Anterior cingulate cortex (tissue), 58 donors: ENCODE data around the gene ASTE1.
A peak's percentile ranks its signal among the peaks of the same experiment; 100 is the strongest.
"Not testable (repeated sequence)": the region's sequence is repeated elsewhere in the genome, so short reads cannot be mapped to it uniquely, and the experiment has no call there.

Source experiments
- DNase-seq, 58 donors: peaks; one replicate each; lab custom pipeline; 2025; lab: John Stamatoyannopoulos, UW

ASTE1 gene

DNA sequence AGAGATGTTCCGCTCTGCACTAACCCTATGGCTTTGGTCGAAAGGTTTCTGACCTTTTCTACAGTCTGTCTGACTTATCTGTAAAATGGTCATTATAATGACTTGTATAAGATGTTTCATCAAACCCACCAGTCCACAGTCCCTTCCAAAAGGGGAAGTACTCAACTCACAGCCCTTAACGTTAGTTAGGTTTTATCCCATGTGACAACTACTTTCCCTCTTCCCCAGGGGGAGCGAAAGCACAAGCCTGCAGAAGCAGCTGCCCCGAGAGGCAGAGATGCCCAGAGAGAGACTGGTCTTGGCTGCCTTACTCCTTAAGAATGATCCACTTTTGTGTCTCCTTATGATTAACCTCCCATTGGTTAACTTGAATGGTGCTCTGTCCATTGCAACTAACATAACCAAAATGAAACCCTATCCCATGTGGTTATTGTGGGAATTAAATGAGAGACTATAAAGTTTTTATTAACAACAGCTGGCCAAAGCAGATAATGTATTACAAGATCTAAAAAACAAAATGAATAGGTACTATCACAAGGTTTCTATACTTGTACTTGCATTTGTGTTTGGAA, 6.4 kb downstream of the ASTE1 start:
- DNase-seq = peak in 1 of 58 donors; percentile 1

- DNase-seq = no peak
Observed at GRCh38 chr3:131018970-131019369, 7.7 kb downstream of the ASTE1 start.

GRCh38 chr3:131009698-131010097, 16.9 kb downstream of the ASTE1 start:
- no peak for DNase-seq

DNA sequence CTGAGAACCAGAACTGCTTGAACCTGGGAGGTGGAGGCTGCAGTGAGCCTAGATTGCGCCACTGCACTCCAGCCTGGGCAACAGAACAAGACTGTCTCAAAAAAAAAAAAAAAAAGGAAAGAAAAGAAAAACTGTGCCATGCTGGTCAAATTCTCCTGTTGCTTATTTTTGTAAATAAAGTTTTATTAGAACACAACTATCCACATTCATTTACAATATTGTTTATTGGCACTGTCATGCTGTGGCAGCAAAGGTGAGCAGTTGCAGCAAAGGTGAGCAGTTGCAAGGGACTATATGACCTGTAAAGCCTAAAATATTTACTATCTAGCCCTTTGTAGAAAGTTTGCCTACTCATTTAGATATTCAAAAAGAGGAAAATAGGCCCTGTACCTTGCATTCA, 18.3 kb downstream of the ASTE1 start:
- DNase-seq = no peak

DNA sequence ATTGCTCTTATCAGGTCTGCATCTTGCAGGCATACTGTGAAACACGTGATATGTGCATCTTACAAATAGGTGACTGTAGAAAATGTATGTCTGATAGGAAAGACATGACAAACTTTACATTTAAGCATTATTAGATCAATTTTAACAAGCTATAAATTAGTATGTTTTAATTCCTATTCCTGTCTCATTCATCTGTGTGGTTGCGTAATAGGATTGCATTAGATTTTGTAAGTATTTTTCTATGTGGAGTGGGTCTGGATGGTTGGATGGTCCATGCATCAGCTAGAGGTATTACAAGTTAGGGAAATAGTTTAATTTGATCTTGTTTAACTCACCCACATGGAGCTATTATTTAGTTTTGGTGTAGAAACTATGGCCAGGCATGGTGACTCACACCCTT, 18.8 kb downstream of the ASTE1 start:
- no peak for DNase-seq

DNA sequence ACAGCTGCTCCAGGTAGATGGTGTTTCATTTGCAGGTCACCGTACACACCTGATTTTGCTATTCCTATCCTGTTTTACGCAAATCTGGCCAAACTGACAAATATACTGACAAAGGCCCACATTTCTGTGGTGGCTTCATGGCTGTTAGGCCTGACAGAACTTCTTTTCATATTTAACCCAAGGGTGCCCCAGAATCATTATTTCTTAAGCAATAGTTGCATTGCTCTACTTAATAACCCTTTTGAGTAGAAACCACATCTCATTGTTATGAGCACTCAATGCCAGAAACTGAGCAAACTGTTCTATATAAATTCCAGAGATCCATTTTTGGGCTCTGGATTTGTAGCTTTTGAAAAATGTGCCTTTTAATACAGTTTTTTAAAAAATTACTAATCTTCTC, 19.4 kb downstream of the ASTE1 start:
- DNase-seq = no peak

DNA sequence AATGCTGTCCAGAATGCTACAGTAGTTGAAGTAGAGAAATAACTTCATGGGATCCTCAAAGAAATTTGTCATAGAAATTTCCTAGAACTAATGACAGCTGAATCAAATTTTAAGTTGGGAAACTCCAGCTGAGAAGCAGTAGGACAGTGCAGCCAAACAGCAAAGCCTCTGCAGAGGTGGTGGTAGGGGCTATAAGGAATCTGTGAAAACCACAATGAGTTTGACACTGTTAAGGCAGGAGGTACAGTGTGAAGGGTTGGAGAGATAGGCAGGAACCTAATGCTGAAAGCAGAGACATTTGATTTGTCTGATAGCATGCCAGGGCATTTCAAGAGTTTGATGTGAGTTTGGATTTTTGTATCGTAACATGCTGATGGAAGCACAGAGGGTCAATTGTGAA, 22.0 kb downstream of the ASTE1 start:
- no peak for DNase-seq

DNA sequence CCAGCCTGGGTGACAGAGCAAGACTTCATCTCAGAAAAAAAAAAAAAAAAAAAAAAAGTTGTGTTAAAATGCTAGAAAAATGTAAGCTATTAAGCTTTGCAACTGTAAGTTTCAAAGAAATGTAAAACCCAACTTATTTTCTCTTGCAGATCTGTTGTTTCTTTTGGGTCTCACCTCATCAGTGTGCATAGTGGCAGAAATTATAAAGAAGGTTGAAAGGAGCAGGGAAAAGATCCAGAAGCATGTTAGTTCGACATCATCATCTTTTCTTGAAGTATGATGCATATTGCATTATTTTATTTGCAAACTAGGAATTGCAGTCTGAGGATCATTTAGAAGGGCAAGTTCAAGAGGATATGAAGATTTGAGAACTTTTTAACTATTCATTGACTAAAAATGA, 25.6 kb downstream of the ASTE1 start:
- DNase-seq = no peak

DNA sequence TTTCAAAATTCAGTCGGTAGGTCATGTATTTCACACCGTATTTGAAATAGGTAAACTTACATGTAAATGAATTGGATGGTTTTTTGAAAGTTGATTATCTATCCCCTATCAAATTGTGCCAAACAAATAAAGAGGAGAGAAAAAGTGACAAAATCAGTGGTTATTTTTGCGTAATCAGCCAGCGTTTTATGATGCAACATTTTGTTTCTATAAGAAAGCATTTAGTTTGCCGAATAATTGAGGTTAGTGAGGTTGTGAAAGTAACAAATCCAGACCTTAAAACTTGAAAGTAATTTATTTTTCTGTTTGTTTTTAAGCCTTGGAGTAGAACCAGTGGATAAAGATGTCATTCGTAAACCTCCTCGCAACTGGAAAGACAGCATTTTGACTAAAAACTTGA, 29.3 kb downstream of the ASTE1 start:
- no peak for DNase-seq

DNA sequence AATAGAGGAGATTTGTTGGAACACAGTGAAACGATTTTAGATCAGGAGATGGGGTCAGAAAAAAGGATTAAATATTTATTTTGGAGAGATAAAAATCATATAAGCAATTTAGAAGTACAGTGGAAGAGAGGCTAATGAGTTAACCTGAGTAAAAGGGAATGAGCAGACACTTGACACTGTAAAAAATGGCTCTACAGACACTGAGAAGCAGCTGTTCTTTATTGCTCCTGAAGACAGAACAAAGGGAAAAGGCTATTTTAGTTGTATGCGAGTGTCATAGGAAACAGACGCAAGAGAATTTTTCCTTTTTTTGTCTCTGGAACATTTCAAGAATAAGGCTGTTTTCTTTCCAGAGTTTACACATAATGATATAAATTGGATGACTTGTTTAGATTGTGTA, 34.3 kb downstream of the ASTE1 start:
- no peak for DNase-seq

- no peak for DNase-seq
Observed at GRCh38 chr3:130991126-130991525, 35.5 kb downstream of the ASTE1 start.

DNA sequence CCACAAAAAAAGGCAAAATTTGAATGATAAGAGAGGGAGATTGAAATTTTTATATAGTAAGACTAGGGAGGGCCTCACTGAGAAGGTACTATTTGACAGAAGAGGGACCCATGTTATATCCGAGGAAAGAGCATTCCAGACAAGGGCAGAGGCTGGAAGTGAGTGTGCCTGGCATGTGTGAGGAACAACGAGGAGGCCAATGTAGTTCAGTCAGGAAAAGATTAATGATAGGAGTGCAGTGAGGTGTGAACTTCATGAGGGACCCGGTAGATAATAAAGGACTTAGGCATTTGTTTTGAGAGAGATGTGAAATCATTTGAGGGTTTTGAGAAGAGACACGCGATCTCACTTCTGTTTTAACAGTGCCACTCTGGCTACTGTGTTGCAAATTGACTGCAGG, 36.3 kb downstream of the ASTE1 start:
- no peak for DNase-seq

- no peak for DNase-seq
Observed at GRCh38 chr3:130981469-130981868, 45.2 kb downstream of the ASTE1 start.

- no peak for DNase-seq
Observed at GRCh38 chr3:130979117-130979516, 47.5 kb downstream of the ASTE1 start.

DNA sequence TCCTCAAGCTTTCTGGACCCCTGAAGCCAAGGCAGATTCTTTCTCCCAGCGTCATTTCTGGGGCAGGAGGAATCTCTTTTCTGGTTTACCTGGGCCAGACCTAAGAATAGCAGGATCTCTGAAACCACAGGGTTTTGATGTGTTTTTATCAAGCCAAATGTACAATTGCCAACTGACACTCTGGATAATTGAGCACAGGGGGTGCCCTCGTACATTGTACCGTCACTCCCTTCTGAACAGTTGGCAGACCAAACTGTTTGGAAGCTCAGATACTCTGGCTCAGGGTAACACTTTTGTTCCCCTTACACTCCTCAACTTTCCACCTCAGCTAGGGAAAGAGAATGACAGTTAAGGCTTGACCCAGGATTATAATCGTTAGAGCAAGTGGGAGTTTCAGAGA, 49.9 kb downstream of the ASTE1 start:
- no peak for DNase-seq

GRCh38 chr3:130975251-130975650, 51.4 kb downstream of the ASTE1 start:
- no peak for DNase-seq

DNA sequence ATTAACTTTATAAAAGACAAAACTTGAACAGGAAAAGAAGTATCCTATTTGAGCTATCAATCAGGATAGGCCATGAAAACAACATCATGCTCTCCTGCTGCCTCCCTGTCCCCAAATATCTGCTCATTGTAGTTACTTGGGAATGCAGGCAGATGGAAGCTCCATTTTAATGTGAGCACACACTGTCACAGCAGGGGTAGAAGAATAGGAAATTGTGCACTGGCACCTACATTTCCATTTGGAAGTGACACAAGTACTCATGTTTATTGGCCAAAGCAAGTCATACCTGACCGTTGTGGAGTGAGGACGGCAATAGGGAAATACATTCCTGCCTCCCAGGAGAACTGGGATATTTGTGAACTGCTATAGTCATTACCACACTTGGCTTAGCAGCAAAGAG, 52.4 kb downstream of the ASTE1 start:
- no peak for DNase-seq

DNA sequence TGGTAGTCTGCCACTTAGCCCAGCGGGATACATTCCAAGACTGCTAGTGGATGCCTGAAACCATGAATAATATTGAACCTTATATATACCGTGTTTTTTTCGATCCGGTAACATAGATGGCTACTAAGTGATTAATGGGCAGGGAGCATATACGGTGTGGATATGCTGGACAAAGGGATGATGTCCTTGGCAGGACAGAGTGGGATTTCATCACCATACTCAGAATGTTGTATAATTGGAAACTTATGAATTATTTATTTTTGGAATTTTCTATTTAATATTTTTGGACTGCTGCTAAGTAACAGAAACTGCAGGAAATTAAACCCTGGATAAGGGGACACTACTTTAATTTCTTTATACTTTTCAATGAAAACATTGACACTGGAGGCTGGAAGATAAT, 53.2 kb downstream of the ASTE1 start:
- no peak for DNase-seq

- DNase-seq = not testable (repeated sequence)
Observed at GRCh38 chr3:130972592-130972991, 54.0 kb downstream of the ASTE1 start.

- no peak for DNase-seq
Observed at GRCh38 chr3:130971208-130971607, 55.4 kb downstream of the ASTE1 start.

- no peak for DNase-seq
Observed at GRCh38 chr3:130969621-130970020, 57.0 kb downstream of the ASTE1 start.

- DNase-seq = no peak
Observed at GRCh38 chr3:130968221-130968620, 58.4 kb downstream of the ASTE1 start.

DNA sequence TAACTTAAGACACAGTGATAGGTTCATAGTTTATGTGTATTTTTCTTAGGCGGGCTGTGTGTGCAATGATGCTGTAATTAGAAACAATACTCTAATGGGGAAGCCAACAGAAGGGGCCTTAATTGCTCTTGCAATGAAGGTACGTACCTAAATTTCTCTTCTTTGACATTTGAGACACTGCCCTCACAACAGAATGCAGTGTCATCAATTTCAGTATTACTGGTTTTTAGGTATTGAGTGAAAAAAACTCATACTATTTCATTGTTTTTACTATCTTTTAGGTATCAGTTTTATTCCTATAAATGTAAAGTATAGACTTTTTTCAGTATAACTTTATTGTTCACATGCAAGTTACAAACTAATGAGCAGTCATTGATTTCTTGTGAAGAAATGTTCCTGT, 59.3 kb downstream of the ASTE1 start:
- DNase-seq = no peak
